DND-41 (cell line): Measurements from ENCODE around the gene NF2.

Experiments
- ATAC-seq: fragments of 200-7000 bp; cut with Tn5 transposase; 3 replicates; pipeline ENCODE4 v1.9.1; 2021; ENCODE audit warnings: low read depth; ENCODE audit not compliant: insufficient read depth
- DNase-seq: peaks from one replicate; pipeline ENCODE4 v3.0.0-alpha.2; 2020
- H2AFZ ChIP-seq: 2 replicates; pipeline ENCODE4 v1.6.0; 2012; ENCODE audit warnings: low read depth, low read length
- H3K27ac ChIP-seq: 2 replicates; pipeline ENCODE4 v1.5.1; 2012; ENCODE audit warnings: low read length, inconsistent platforms
- H3K27me3 ChIP-seq: fragments of 200-600 bp; sonication (generic); 2 replicates; pipeline ENCODE4 v1.6.0; 2012; ENCODE audit warnings: low read length, mild to moderate bottlenecking, inconsistent platforms; ENCODE audit not compliant: insufficient read depth, poor library complexity
- H3K36me3 ChIP-seq: 2 replicates; pipeline ENCODE4 v1.5.1; 2012; ENCODE audit warnings: low read length, inconsistent platforms; ENCODE audit not compliant: insufficient read depth
- H3K4me1 ChIP-seq: 2 replicates; pipeline ENCODE4 v1.5.1; 2012; ENCODE audit warnings: mild to moderate bottlenecking, low read length; ENCODE audit not compliant: insufficient read depth
- H3K4me2 ChIP-seq: 2 replicates; pipeline ENCODE4 v1.6.0; 2012; ENCODE audit warnings: mild to moderate bottlenecking, moderate library complexity, low read length, inconsistent platforms; ENCODE audit not compliant: insufficient read depth
- H3K4me3 ChIP-seq, 2 experiments: fragments of 200-600 bp in 1 of 2; shearing (Covaris generic) in 1 of 2; 2 replicates each; pipeline ENCODE4 v1.5.1; 2012 to 2016; ENCODE audit warnings: inconsistent platforms in 2 of 2, low read length in 2 of 2, mild to moderate bottlenecking in 2 of 2, low read depth in 1 of 2, moderate library complexity in 1 of 2
- H3K79me2 ChIP-seq: 2 replicates; pipeline ENCODE4 v1.6.0; 2012; ENCODE audit warnings: low read length, inconsistent platforms; ENCODE audit not compliant: insufficient read depth
- H3K9ac ChIP-seq: 2 replicates; pipeline ENCODE4 v1.6.0; 2012; ENCODE audit warnings: low read depth, mild to moderate bottlenecking, inconsistent platforms, low read length, moderate library complexity
- H3K9me3 ChIP-seq: 2 replicates; pipeline ENCODE4 v1.5.1; 2012; ENCODE audit warnings: low read length, moderate library complexity, mild to moderate bottlenecking, inconsistent platforms; ENCODE audit not compliant: insufficient read depth, severe bottlenecking
- H4K20me1 ChIP-seq: 2 replicates; pipeline ENCODE4 v1.6.0; 2012; ENCODE audit warnings: low read length; ENCODE audit not compliant: insufficient read depth
- EZH2 ChIP-seq: IDR thresholded peaks from 3 replicates; pipeline ENCODE4 v1.6.1; 2012; ENCODE audit warnings: borderline replicate concordance, low read depth, mild to moderate bottlenecking, moderate library complexity, low read length, inconsistent platforms; ENCODE audit not compliant: severe bottlenecking
- TF ChIP-seq, protein P1 (sequence below): IDR thresholded peaks from 2 replicates; pipeline ENCODE4 v1.5.1; 2012; ENCODE audit warnings: borderline replicate concordance, low read length, moderate library complexity, mild to moderate bottlenecking; ENCODE audit not compliant: poor library complexity, severe bottlenecking; ENCODE audit errors: extremely low read depth

NF2 gene

DNA sequence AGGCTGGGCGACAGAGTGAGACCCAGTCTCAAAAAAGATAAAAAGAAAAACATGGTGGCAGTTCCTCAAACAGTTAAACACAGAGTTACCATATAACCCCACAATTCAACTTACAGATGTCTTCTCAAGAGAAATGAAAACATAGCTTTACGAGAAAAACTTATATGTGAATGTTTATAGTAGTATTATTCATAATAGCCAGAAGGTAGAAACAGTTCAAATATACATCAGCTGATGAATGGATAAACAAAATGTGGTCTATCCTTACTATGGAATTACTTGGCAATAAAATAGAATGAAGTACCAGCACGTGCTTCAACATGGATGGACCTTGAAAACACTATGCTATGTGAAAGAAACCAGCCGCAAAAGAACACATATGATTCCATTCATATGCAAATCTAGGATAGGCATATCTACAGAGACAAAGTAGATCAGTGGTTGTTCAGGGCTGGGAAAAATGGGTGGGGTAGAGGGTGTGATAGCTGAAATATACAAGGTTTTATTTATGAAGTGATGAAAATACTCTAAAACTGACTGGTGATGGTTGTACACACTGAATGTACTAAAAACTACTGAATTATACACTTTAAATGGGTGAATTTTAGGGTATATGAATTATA, 12.4 kb downstream of the NF2 start:
- TF ChIP-seq EZH2, result no peak
- TF ChIP-seq, protein P1, sequence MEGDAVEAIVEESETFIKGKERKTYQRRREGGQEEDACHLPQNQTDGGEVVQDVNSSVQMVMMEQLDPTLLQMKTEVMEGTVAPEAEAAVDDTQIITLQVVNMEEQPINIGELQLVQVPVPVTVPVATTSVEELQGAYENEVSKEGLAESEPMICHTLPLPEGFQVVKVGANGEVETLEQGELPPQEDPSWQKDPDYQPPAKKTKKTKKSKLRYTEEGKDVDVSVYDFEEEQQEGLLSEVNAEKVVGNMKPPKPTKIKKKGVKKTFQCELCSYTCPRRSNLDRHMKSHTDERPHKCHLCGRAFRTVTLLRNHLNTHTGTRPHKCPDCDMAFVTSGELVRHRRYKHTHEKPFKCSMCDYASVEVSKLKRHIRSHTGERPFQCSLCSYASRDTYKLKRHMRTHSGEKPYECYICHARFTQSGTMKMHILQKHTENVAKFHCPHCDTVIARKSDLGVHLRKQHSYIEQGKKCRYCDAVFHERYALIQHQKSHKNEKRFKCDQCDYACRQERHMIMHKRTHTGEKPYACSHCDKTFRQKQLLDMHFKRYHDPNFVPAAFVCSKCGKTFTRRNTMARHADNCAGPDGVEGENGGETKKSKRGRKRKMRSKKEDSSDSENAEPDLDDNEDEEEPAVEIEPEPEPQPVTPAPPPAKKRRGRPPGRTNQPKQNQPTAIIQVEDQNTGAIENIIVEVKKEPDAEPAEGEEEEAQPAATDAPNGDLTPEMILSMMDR, result no peak
- H2AFZ ChIP-seq, result no peak overlapping the region
- no peak for DNase-seq
- no peak overlapping the region for H3K4me3 ChIP-seq
- H3K79me2 ChIP-seq, result peaks cover 97% of the 10 kb centered on the region
- ATAC-seq, result no peak
- no peaks in the 10 kb centered on the region for H3K27me3 ChIP-seq
- H3K4me1 ChIP-seq, result no peaks in the 10 kb centered on the region
- H3K9me3 ChIP-seq, result no peaks in the 10 kb centered on the region
- peaks cover 30% of the 10 kb centered on the region; the same call in 1 of the 2 replicates for H4K20me1 ChIP-seq
- no peak overlapping the region for H3K9ac ChIP-seq
- no peak overlapping the region for H3K27ac ChIP-seq
- H3K4me2 ChIP-seq, result no peak overlapping the region
- no peaks in the 10 kb centered on the region for H3K36me3 ChIP-seq

DNA sequence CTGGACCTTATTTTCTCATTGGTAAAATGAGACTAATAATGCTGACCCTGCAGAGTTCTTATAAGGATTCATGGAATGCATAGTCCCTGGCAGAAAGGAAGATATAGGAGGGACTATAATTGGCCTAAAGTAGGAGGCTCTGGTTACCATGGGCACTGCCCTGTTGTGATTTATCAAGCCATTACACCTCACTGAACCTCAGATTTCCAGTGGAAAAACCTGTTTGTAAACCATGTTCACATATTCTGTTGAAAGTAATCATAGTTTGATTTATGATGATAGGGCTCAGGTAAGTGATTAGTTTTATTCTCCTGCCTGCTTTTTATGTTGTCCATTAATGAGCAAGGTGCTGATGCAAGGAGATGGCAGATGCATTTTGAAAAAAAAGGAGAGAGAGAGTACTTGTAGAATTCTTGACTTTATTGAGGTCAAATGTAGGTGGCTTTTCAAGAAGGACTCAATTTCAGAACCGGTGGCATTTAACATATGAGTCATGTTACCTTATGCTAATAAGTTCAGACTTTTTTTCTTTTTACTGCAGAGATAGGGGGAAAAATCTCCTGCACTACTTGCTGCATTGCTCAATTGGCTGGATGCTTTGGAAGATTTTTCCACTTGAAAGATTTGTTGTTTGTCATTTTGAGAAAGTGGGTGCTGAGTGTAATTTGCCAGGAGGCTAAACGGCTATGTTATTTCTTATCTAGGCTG, 14.6 kb downstream of the NF2 start:
- ATAC-seq (no peak), DNase-seq (no peak)
- Histone ChIP-seq H3K4me2 (no peak overlapping the region), H3K9me3 (no peaks in the 10 kb centered on the region), H3K36me3 (no peaks in the 10 kb centered on the region), H2AFZ (no peak overlapping the region), H3K79me2 (peaks cover 94% of the 10 kb centered on the region), H4K20me1 (peaks cover 34% of the 10 kb centered on the region; the same call in 1 of the 2 replicates), H3K27ac (no peak overlapping the region), H3K27me3 (no peaks in the 10 kb centered on the region), H3K9ac (no peak overlapping the region), H3K4me1 (no peaks in the 10 kb centered on the region), H3K4me3 (no peak overlapping the region)
- TF ChIP-seq, protein P1, result no peak
- TF ChIP-seq EZH2, result no peak

DNA sequence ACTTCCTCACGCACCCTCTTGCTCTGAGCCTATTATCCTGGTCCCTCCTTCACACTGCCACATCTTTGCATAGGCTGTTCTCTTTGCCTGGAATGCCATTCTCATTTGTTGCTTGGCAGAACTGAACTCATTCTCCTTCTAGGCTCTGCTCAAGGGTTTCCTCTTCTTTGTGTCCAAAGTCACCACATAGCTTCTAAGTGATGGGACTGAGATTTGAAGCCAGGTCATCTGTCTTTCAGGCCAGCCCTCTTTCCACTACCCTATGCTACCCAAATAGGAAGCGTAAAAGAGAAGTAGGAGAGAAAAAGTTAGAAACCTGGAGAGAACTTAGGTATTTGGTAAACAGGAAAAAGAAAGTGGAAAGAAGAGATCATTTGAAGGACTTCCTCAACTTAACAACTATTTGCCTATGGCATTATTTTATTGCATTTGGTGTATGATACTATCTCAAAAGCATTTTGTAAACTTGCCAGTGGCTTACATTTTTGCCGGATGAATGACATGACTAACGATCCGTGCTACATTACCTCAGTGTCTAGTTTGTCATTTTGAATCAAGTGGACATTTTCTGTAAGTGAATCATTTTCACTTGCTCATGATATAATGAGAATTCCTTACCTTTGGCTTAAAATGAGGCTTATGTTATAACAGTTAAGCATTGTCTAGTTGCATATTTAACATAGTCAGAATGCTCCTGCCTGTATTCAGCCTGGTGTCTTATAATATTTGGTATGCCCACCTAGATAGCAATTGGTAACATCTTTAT, 18.5 kb downstream of the NF2 start:
- H3K4me3 ChIP-seq, result no peak overlapping the region
- ATAC-seq, result no peak
- H3K27me3 ChIP-seq, result no peaks in the 10 kb centered on the region
- peaks cover 26% of the 10 kb centered on the region for H3K4me1 ChIP-seq
- peaks cover 43% of the 10 kb centered on the region; the same call in 1 of the 2 replicates for H4K20me1 ChIP-seq
- no peak overlapping the region for H3K27ac ChIP-seq
- TF ChIP-seq EZH2, result no peak
- TF ChIP-seq, protein P1, result no peak
- H3K9me3 ChIP-seq, result no peaks in the 10 kb centered on the region
- H3K79me2 ChIP-seq, result peaks cover 91% of the 10 kb centered on the region
- no peaks in the 10 kb centered on the region for H3K36me3 ChIP-seq
- no peak overlapping the region for H3K4me2 ChIP-seq
- no peak overlapping the region for H2AFZ ChIP-seq
- no peak for DNase-seq
- no peak overlapping the region for H3K9ac ChIP-seq
